Hepatic stellate cell (primary cell): Measurements from ENCODE around the gene BEND6.

ENCODE experiments used
- DNase-seq: peaks from one replicate; pipeline ENCODE4 v3.0.0; 2011; ENCODE audit warnings: low spot score

Gene BEND6

DNA sequence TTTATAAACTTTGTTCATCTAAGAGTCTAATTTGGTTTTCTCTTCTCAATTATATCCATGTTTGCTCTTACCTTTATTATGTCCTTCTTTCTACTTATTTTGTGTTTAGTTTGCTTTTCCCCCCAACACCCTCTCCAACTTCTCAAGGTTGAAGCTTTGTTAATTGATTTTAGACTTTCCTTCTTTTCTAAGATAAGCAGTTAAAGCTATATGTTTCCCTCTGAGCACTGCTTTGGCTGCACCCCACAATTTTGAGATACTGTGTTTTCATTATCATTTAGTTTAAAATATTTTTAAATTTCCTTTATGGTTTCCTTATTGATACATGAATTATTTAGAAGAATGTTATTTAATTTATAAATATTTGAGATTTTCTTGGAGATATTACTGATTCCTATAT, 13.9 kb upstream of the BEND6 start:
- no peak for DNase-seq

DNA sequence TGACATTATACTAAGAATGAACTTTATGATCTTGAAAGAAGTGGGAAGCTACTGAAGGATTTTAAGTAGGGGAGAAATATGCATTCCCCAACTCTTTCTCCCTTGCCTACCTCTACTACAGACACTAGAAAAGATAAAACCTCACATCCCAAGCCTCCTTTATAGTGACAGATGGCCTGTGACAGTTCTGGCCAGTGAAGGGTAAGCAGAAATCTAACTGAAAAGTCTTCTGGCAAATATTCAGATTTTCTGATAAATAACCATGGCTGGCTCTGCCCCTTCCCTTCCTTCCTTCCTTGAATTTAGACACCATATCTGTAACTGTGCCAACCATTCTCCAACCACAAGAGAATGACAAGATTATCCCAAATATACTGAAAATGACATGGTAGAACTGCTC, 10.2 kb upstream of the BEND6 start:
- DNase-seq = no peak

DNA sequence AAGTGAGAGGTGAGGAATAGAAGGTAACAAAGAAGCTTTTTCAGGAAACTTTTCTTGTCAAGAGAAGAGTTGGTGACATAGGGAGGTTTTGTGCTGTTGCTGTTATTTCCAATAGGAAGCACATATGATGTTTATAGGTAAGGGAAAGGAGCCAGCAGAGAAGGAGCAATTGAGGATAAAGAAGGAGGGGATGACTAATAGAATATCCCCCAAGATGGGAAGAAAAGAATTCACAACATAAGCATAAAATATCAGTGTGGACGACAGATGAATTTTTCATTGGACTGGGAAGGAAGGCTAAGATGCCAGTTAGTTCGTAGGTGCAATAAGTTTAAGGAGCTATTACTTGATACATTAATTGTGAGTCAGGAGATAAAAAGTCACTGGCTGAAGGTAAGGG, 8.5 kb upstream of the BEND6 start:
- no peak for DNase-seq

DNA sequence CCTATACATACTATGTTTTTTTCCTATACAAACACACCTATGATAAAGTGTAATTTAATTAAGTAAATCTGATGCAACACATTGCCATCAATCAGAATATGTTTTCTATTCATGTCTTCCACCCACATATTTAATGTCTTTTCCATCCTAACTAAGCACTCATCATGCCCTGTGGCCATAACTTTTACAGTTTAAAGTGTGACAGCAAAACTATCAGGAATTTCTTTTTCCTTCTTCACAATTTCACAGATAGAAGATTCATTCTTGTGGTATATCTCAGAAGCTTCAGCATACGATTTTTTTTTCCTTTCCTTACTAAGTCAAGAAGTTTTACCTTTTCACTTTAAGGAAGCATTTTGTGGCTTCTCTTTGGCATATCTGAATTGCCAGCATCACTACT, 7.0 kb upstream of the BEND6 start:
- DNase-seq = no peak

DNA sequence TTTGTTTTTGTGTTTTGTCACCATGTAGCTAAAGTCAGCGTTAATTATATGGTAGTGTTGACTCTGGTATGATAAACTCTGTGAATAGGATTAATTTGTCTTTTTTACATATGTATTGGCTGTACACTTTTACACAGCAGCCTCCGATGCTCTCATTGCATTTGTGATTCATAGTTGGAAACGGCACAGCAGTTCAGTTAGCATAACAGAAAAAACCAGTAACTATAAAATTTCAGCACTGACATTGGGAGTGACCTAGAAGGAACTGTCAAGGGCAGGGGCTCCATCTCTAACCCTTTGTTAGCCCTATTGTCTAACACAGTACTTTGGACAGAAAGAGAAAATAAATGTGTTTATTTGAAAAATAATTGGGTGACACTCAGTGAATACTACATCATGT, 5.6 kb upstream of the BEND6 start:
- DNase-seq = no peak

DNA sequence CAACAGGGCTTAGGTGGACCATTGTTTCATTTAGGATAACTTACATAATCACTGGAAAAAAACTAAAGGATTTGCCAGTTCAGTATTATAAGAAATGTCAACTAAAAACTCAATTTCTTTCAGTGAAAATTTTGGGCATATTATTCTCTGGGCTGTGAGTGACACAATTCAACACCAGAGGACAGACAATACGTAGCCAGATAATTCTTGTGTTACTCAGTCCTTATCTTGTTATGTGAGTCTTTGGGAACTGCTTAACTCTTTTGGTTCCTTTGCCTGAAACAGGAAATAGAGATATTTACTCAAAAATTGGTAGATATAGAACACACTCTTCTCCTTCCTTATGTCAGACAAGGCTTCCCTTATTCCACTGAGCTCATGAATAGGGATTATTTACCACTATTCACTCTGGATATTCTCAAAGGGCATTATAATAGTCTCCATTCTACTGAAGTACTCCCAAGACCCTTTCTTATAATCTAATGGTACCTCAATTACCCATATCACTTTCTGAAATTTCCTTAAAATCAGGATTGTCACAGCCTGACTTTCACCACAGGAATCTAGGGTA, 4.9 kb upstream of the BEND6 start:
- no peak for DNase-seq

DNA sequence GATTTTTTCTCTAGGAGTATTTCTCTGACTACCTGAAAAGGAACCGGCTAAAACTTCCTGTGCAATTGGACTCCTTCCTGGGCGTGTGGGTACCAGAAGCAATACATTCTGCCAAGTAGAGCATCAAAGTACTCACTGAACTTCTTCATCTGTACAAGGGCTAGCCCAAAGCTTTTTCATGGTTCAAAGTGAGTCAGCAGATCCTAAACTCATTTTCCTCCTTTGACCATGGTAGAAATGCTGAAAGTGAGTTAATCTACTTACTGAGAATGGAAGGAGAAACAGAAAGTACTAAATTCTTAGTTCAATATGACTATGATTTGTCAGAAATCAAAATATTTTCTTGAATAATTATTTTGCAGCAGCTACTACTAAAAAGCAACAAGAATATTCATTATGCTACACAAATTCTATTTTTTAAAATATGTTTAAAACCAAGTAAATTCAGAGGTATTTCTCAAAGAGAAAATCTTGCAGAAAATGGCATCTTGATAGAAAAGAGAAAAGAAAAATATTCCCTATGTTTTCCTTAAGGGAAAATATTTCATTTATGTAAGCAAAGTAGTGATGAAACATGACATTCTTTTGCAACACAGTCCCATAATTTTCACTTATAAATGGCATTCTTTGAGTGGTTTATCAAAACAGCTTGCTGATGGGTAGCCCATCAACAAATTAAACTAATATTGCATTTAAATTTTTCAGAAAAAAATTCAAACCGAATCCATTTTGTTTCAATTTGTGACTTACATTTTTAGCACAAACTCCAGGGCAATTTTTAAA, 3.7 kb upstream of the BEND6 start:
- no peak for DNase-seq

DNA sequence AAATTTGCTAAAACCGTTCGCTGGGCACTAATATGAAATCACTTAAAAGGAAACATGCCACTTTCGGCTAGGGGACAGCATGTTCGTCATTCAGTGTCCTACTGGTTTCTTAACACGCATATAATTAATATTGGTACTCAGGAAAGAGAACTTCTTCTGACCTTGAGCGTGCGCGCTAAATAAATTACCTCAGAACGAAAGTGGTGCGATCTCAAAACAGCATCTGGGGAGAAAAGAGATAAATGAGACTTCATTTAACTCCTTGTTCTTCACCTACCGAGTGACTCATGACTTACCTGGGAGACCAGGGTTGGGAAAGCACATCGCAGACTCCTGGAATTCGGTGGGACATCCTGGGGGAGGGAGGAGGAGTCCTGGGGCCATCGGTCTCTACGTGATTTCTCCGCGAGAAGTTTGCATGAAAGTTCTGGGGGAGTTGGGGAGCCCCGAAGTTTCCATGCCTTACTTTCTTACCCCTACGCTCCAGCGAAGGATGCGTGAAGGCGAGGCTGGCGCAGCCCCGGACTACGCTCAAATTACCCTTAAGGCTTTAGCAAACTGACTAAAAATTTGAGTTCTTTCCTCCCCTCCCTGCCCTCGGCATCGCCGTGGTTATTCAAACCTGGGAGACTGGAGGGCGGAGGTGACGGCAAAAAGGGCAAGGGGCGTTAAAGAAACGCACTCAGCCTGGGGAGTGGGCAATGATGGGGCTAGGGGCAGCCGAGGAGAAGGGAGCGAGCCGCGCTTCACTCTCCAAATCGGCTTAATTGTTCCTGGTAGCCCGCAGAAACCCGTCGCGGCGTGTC, 1.1 kb upstream of the BEND6 start:
- no peak for DNase-seq

DNA sequence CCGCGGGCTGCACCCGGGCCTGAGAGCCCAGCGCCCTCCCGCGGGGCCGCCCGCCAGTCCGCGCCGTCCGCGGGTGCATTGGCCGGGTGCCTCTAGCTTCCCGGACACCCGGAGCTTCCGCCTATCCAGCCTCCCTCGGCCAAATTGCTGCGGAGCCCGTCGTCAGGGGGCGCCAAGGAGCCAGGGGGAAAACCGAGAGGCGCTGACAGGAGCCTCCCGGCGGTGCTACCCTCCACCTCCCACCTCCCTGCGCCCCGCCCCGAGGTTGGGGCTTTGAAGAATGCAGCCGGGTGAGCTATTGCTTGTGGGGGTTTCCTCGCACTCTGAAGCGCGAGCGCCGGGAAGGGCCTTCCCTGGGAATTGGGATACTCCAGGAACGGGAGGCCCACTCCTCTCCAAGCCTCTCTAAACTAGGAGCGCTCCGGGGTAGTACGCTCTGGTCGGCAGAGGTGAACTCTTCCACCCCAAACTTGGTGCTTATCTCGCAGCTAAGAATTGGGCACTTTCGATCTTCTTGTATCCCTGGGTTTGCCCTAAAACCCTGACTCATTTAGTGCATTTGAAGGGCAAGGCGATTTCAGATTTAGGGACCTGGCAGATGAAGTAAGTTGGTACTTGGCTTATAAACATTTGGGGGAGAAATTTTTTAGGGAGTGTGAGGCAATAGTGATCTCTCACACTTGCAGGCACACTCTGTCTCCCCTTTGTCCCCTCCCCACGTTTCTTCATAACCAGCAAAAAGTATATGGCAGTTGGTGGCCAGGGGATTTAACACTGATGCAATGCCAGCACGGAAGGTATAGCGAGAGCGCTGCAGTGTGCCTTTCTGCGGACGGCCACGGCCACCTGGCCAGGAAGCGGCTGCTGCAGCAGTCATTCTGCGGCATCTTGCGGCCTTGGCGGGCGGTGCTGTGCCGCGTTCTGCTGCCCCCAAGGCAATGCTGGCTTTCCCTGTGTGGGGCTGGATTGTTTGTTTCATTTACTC, 556 bp downstream of the BEND6 start:
- peak; percentile 84 for DNase-seq

DNA sequence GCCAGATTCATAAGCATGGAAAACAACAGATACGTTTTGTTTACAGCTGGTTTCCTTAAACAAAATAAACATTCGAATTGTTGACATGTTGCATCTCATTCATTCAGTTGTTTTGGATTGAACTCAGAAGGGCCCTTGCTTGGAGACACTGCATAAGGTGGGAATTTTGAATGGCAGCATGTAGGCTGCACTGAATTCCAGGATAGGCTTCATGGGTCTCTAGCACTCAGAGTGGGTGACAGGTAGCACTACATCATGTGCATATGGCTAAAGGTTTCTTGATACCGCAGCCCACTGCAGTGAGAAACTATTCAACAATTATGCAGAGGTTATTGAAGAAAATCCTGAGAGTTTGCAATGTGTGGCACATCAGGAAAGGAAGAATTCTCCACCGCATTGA, 1.6 kb downstream of the BEND6 start:
- DNase-seq = no peak

DNA sequence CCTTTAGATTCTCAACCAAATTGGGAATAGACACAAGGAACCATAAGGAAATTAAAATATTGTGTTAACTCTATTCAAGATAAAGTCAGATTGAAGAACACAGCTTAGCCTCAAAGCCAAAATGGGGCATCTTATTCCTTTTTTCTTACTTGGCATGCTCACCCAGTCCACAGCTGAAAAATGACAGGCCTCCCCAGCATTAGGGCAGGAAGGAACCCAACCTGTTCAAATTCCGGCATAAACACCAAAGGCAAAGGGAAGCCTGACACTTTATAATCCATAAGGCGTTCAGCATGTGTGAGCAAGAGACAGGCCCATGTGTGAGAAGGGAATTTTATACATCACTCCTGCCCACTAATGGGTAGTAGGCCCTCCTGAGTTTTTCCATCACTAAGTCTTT, 2.9 kb downstream of the BEND6 start:
- no peak for DNase-seq

DNA sequence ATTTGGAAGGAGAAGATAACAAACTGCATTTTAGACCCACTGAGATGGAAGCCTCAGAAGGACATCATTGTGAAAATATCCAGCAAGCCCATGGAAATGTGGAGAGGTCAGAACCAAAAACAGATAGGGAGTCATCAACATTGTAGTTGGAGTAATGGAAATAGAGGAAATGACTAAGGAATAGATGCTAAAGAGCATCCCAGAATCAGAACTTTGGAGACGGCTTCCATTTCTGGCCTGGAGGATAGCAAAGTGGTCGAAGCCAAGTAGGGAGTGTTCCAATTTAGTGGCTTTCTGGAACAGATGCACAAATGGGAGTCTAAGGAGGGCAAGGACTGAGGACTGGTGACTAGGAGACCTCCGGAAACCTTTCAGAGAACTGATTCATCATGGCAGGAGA, 3.6 kb downstream of the BEND6 start:
- DNase-seq = no peak

DNA sequence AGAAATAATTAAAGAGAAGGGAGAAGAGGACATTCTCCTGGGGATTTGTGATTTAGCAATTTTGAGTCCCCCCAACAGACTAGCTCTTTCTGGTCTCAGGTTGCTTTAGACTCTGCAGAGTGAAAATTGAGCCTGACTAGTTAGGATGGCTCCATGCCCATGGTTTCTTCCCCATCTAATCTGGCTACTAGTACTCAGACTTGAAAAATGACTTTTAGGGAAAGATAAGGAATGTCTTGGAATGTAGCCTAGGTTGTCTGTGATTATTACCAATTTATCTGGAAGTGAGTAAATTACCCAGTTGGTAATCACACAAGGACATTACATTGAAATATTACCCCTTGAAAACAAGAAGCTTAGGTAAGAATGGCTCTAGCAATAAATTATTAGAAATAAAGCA, 4.2 kb downstream of the BEND6 start:
- no peak for DNase-seq

DNA sequence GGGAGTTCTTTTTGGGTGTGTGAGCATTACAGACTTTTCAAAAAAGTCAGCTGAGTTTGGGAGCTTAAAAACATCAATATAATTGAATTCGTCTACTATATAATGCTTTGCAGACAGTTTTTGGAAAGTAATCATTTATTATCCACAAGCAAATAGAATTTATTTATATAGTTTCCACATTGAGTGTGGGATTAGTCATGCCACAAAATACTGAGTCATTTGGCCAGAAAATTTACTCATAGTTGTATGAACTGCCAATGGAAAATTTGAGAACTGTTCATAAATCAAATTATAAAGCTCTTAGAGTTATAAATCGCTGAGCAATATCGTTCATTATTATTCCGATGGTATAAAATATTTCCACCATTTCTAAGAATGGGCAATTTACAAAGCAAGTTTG, 5.0 kb downstream of the BEND6 start:
- DNase-seq = no peak

DNA sequence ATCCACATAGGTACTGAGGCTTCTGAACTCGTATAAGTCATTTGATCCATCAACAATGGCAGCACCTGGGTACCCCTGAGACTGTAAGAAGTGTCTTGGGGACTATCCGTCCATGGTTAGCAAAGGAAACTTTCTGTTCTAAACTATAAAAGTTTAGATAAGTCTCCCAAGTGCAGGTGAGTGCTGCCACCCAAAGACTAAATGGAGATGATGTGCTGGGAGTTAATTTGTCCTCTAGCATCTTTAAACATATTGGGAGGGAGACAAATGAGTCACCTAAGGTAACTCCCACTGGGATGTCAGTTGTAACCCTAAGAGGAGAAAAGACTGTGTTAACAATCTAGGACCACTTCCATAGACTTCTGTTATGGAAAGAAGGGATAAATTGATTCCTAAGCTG, 6.2 kb downstream of the BEND6 start:
- no peak for DNase-seq

DNA sequence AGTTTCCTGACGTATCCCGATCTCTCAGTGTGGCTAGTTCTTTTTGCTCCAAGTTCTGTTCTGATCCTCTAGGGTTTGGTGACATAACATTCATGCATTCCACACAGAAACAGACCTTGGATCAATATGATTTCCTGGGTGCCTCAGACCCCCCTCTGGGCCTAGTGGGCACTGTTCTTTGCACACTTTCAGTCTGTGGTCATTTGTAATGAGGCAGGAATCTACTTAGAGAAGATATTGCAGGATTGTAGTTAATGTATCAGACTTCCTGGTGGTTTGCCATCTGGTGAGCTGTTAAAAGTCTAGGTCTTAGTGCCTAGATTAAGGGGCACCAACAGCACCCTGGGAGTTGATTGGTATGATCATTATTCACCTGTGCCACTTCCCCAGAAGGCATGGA, 7.5 kb downstream of the BEND6 start:
- no peak for DNase-seq

DNA sequence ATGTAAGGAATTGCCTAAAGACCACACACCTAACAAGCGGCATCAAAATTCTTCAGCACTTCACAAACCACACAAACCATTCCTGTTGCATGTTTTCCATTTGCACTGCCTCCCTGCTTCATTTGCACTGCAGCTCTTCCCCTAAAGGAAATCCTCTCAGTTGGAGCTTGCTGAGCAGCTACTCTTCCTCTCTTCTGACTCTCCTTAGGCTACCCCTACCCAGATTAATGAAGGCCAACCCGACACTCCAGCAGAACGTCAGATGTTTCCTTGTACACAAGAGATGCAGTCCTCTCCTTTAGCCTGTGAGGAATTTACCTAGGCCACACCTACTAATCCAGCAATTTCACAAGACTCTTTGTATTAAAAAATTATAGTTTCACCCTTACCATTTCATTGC, 8.1 kb downstream of the BEND6 start:
- DNase-seq = no peak

DNA sequence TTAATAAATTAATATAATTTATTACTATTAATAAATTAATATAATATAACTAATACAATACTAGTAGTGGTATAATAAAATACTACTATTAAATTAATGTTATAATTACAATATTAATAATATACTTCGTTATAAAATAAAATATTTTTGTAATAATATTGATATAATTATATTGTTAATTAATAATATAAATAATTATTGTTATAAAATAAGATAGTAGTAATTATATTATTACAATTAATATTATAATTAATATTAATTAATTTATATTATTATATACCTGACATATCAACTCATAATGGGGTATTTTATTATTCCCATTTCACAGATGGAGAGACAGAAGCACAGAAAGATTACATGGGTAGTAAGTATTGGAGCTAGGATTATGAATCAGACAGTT, 8.9 kb downstream of the BEND6 start:
- no peak for DNase-seq

DNA sequence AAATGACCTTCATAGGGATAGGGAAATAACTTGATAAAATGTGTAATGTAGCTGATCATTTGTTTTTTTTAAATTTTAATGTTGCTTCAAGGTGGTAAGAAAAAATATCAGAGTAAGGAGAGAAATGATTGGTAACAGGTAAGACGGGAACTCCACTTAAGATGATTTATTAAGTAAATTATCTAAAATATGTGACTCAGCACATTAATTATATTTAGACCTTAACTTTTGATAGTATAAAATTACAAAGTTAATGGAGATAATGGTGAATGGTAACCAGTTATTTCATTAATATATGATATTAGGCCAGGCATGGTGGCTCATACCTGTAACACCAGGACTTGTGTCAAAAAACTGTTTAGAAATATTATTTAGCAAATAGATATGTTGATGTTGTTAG, 10.2 kb downstream of the BEND6 start:
- DNase-seq = no peak

DNA sequence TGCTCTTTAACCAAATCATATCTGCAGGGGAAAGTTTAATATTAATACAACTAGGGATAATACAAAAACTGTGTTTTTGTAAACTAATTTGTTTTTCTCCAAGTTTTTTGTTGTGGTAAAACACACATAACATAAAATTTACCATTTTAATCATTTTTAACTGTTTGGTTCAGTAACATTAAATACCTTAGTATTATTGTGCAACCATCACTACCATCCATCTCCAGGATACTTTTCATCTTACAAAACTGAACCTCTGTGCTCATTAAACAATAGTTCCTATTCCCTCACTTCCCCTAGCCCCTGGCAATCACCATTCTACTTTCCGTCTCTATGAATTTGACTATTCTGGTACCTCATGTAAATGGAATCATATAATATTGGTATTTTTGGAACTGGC, 15.9 kb downstream of the BEND6 start:
- DNase-seq = no peak

DNA sequence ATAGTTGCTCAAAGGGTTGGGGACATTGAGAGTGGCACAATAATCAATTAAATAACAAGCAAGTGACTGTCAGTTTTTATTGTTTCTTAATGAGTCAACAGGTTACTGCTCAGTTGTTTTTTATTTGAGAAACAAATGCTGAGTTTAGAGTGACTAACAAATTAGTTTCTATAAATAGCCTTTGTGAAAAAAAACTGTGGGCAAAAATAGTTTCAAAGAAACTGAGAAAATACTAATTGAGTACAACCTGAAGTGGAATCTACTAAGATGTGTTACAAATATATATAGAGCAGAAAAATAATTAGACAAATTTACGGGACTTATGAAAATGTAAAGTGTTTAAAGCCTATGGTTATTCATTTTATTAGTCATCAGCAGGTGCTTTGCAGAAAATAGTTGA, 22.3 kb downstream of the BEND6 start:
- no peak for DNase-seq

DNA sequence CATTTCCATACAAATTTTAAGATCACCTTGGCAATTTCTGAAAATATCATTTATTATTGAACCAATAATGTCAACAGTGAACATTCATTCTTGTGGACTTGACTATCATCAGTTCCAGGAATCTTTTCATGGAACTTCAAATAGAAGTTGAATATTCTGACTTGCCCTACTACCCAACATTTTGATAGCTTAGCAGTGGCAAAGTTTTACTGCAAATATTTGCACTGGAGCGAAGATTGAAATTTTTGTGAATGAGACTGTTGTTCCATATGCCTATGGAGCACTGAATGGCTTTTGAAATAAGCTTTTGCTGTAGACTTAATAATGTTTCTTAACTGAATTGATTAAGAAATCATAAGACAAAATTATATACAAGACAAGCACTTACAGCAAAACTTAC, 23.6 kb downstream of the BEND6 start:
- DNase-seq = no peak
